ENCODE data around the gene CIB4. TPM values are rescaled to one million over a fixed set of nuclear protein-coding genes. Genes with fewer than 3 reads are reported as not detected.

CIB4 gene
- total RNA-seq (2021) = not detected in 2 replicates
- Bru-seq, nascent RNA = percentile 4 among the genes with signal in this experiment
- BruChase-seq, experiment 1, labeled RNA remaining after a 2-hour chase = percentile 1 among the genes with signal in this experiment
- BruChase-seq, experiment 2, labeled RNA remaining after a 6-hour chase = not detected
- long read RNA-seq = 0 reads

DNA sequence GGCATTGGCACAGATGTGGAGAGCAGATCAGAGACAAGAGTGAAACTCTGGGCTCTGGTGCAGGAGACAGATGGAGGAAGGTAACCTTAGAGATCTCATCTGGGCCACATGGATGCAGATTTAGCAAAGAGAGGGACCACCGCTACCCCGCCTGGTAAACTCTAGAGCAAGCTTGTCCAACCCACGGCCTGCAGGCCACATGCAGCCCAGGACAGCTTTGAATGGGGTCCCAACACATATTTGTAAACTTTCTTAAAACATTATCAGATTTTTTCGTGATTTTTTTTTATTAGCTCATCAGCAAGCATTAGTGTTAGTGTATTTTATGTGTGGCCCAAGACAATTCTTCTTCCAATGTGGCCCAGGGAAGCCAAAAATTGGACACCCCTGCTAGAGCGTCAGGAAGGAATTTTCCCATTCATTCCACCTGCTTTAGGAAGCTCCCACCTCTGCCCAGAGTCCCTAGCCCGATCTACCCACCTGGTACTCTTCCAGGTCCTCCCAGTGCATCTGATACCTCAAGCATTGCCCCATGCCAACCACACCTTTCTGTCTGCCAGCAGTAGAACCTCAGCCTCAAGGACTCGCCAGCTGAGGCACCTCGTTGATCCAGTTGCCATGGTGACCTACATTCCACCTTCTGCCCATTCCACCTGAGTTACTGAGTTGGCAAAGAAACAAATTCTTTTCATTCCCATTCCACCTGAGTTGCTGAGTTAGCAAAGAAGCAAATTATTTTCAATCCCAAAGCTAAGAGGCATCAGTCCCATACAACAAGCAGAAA lies at the start of gene CIB4:
Gene CIB4 (minus strand): TSS at position 586 of the 784 bp plus-strand sequence. CDS start 52 bp downstream, at position 534.
- Histone ChIP-seq H3F3A (ENCODE audit: insufficient read depth, low read depth) (peaks cover 10% of the 10 kb centered on the region; the same call in 1 of the 2 replicates), H3K9me2 (ENCODE audit: insufficient read depth) (no peaks in the 10 kb centered on the region), H3K79me2 (ENCODE audit: low read depth) (no peaks in the 10 kb centered on the region), H3K4me1 (replicated peaks; ENCODE audit: insufficient read depth) (peaks cover 35% of the 10 kb centered on the region), H2AFZ (no peak within 1 kb of the TSS), H3K36me3 (ENCODE audit: low read depth) (no peaks in the 10 kb centered on the region), H3K27ac (peak within 1 kb of the TSS; percentile 51), H3K4me3 (no peak within 1 kb of the TSS), H3K9me3 (ENCODE audit: insufficient read depth, low read depth) (no peaks in the 10 kb centered on the region), H3K4me2 (peak within 1 kb of the TSS; percentile 47), H3K27me3 (ENCODE audit: insufficient read depth, low read depth) (no peaks in the 10 kb centered on the region), H4K20me1 (ENCODE audit: insufficient read depth) (no peaks in the 10 kb centered on the region)
- intact Hi-C loops (cut with micrococcal nuclease; ENCODE audit: unreplicated experiment) = loop anchor here (1.0 to 2.0 kb wide), 2 partner anchors 35 to 80 kb away; no protein-coding TSS in a partner anchor
- ChIA-PET POLR2A (ENCODE audit: unreplicated experiment) (interaction anchor here (0.6 to 0.7 kb wide), 2 partner anchors 10 to 381 kb away, joined by 3 to 6 read pairs; no protein-coding TSS in a partner anchor), CTCF (interaction anchor here (1.7 kb wide), 1 partner anchor 35 kb away, joined by 9 read pairs; no protein-coding TSS in a partner anchor)
- peak; percentile 85 to 98 for DNase-seq
- no TSS peak for BruUV-seq (replicated peaks)
- TF ChIP-seq, protein P1, sequence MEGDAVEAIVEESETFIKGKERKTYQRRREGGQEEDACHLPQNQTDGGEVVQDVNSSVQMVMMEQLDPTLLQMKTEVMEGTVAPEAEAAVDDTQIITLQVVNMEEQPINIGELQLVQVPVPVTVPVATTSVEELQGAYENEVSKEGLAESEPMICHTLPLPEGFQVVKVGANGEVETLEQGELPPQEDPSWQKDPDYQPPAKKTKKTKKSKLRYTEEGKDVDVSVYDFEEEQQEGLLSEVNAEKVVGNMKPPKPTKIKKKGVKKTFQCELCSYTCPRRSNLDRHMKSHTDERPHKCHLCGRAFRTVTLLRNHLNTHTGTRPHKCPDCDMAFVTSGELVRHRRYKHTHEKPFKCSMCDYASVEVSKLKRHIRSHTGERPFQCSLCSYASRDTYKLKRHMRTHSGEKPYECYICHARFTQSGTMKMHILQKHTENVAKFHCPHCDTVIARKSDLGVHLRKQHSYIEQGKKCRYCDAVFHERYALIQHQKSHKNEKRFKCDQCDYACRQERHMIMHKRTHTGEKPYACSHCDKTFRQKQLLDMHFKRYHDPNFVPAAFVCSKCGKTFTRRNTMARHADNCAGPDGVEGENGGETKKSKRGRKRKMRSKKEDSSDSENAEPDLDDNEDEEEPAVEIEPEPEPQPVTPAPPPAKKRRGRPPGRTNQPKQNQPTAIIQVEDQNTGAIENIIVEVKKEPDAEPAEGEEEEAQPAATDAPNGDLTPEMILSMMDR (conservative IDR thresholded peaks at IDR 0.05) = no peak
- no peak for TF ChIP-seq EZH2 (IDR thresholded peaks at IDR 0.05; ENCODE audit: low read depth)

DNA sequence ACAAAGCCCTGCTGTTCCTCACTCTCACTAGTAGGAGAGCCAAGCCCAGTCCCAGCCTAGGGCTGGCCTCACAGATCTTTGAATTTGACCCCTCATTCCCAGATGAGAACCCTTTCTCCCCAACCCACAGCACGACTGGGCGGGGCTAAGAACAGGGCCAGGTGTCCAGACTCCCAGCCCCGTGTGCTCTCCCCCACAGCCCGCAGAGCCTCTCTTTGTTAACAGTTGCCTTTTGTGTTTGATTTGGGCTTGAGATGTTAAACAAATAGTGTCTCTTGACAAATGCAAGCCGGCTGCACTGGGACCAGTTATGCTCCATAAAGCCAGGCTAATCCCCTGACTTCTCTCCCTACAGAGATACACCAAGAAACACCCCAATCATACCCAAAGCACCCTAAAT lies 46.6 kb upstream of the CIB4 start:
- intact Hi-C loops (cut with micrococcal nuclease; ENCODE audit: unreplicated experiment) = no loop called here
- Histone ChIP-seq H3K4me1 (replicated peaks; ENCODE audit: insufficient read depth) (no peaks in the 10 kb centered on the region), H3K4me3 (no peak overlapping the region), H3K9me3 (ENCODE audit: insufficient read depth, low read depth) (no peaks in the 10 kb centered on the region), H3K27ac (no peak overlapping the region), H3F3A (ENCODE audit: insufficient read depth, low read depth) (no peaks in the 10 kb centered on the region), H3K9me2 (ENCODE audit: insufficient read depth) (no peaks in the 10 kb centered on the region), H3K27me3 (ENCODE audit: insufficient read depth, low read depth) (no peaks in the 10 kb centered on the region; the same call in 1 of the 2 replicates), H3K4me2 (no peak overlapping the region), H2AFZ (no peak overlapping the region), H4K20me1 (ENCODE audit: insufficient read depth) (no peaks in the 10 kb centered on the region), H3K79me2 (ENCODE audit: low read depth) (no peaks in the 10 kb centered on the region), H3K36me3 (ENCODE audit: low read depth) (no peaks in the 10 kb centered on the region)
- no peak for DNase-seq
- BruUV-seq (replicated peaks) = no TSS peak
- CTCF ChIA-PET = no interaction called here
- POLR2A ChIA-PET (ENCODE audit: unreplicated experiment) = no interaction called here
- TF ChIP-seq, protein P1 (conservative IDR thresholded peaks at IDR 0.05) = no peak
- TF ChIP-seq EZH2 (IDR thresholded peaks at IDR 0.05; ENCODE audit: low read depth) = no peak

DNA sequence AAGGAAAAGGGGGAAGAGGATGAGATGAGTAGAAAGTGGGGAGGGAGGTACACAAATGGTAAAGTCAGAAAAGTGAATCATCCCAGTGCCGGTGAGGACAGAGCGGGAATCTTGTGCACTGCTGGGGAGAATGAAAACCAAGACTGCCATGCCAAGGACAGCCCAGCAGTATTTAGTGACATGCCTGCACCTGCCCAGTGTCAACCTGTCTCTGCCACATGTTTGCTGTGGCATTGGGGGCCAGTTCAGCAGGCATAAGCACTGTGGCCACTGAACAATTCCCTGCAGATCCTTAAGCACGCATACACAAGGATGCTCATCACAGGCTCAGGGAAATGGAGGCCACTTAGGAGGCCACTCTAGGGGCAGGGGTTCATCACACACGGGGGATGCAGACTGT lies 46.2 kb upstream of the CIB4 start:
- no peaks in the 10 kb centered on the region; the same call in 1 of the 2 replicates for H3K27me3 ChIP-seq (ENCODE audit: insufficient read depth, low read depth)
- POLR2A ChIA-PET (ENCODE audit: unreplicated experiment) = no interaction called here
- CTCF ChIA-PET = no interaction called here

More for the DNA sequence above, 46.2 kb upstream of the CIB4 start:
- H3K9me2 ChIP-seq (ENCODE audit: insufficient read depth) = no peaks in the 10 kb centered on the region
- intact Hi-C loops (cut with micrococcal nuclease; ENCODE audit: unreplicated experiment) = no loop called here
- H3K9me3 ChIP-seq (ENCODE audit: insufficient read depth, low read depth) = no peaks in the 10 kb centered on the region
- no peaks in the 10 kb centered on the region for H3K79me2 ChIP-seq (ENCODE audit: low read depth)
- TF ChIP-seq EZH2 (IDR thresholded peaks at IDR 0.05; ENCODE audit: low read depth) = no peak
- TF ChIP-seq, protein P1 (conservative IDR thresholded peaks at IDR 0.05) = no peak
- H3K4me1 ChIP-seq (replicated peaks; ENCODE audit: insufficient read depth) = no peaks in the 10 kb centered on the region
- H3K27ac ChIP-seq = no peak overlapping the region
- H3F3A ChIP-seq (ENCODE audit: insufficient read depth, low read depth) = no peaks in the 10 kb centered on the region
- H3K4me3 ChIP-seq = no peak overlapping the region
- H3K36me3 ChIP-seq (ENCODE audit: low read depth) = no peaks in the 10 kb centered on the region
- DNase-seq = no peak
- no peak overlapping the region for H2AFZ ChIP-seq
- BruUV-seq (replicated peaks) = no TSS peak
- H4K20me1 ChIP-seq (ENCODE audit: insufficient read depth) = no peaks in the 10 kb centered on the region
- H3K4me2 ChIP-seq = no peak overlapping the region

Measured in PC-9 (cell line).